GM18505 (cell line): ENCODE measurements around the gene CDCA4.
"Not testable (repeated sequence)": the region's sequence is repeated elsewhere in the genome, so short reads cannot be mapped to it uniquely, and the experiment has no call there.

Experiments
- ATAC-seq: cut with Tn5 transposase; IDR thresholded peaks from one replicate; pipeline ENCODE4 v1.9.1; 2021; ENCODE audit not compliant: unreplicated experiment
- POLR2A ChIP-seq: IDR thresholded peaks from 4 replicates; pipeline ENCODE4 v1.6.1; 2011; ENCODE audit warnings: borderline replicate concordance; ENCODE audit not compliant: insufficient read depth, insufficient read length; ENCODE audit errors: extremely low read depth

The CDCA4 gene

GRCh38 chr14:105020815-105021655 lies at the start of gene CDCA4:
CDCA4 (minus strand) TSS chr14:105021083; CDS start chr14:105011929, 9,154 bp downstream.
- peak; percentile 70 for ATAC-seq

GRCh38 chr14:105069871-105070759 lies 49.2 kb upstream of the CDCA4 start:
- no peak for ATAC-seq
- TF ChIP-seq POLR2A: peak; percentile 18

More at GRCh38 chr14:105020815-105021655, at the start of gene CDCA4:
- peak; percentile 83 for TF ChIP-seq POLR2A

GRCh38 chr14:105069522-105069870 lies 48.6 kb upstream of the CDCA4 start:
- TF ChIP-seq POLR2A: no peak
- no peak for ATAC-seq

GRCh38 chr14:105068818-105069217 lies 47.9 kb upstream of the CDCA4 start:
- no peak for ATAC-seq
- TF ChIP-seq POLR2A: no peak

GRCh38 chr14:105067969-105068301 lies 47.1 kb upstream of the CDCA4 start:
- no peak for ATAC-seq
- TF ChIP-seq POLR2A: no peak

GRCh38 chr14:105067140-105067968 lies 46.5 kb upstream of the CDCA4 start:
- ATAC-seq: no peak
- peak; percentile 53 for TF ChIP-seq POLR2A

GRCh38 chr14:105066240-105067071 lies 45.6 kb upstream of the CDCA4 start:
- no peak for ATAC-seq
- TF ChIP-seq POLR2A: no peak

- TF ChIP-seq POLR2A: peak; percentile 99
- ATAC-seq: peak; percentile 44
Measured at GRCh38 chr14:105065280-105066228, 44.7 kb upstream of the CDCA4 start, which contains the start of gene GPR132. GPR132 (minus strand) TSS chr14:105065430; CDS start chr14:105055420, 10,010 bp downstream.

- TF ChIP-seq POLR2A: no peak
- no peak for ATAC-seq
Measured at GRCh38 chr14:105064721-105065143, 43.8 kb upstream of the CDCA4 start.

- TF ChIP-seq POLR2A: no peak
- no peak for ATAC-seq
Measured at GRCh38 chr14:105064001-105064400, 43.1 kb upstream of the CDCA4 start.

GRCh38 chr14:105063506-105063905 lies 42.6 kb upstream of the CDCA4 start:
- ATAC-seq: not testable (repeated sequence)
- TF ChIP-seq POLR2A: peak; percentile 24

- ATAC-seq: no peak
- no peak for TF ChIP-seq POLR2A
Measured at GRCh38 chr14:105063056-105063455, 42.2 kb upstream of the CDCA4 start.

- no peak for ATAC-seq
- no peak for TF ChIP-seq POLR2A
Measured at GRCh38 chr14:105062048-105062433, 41.2 kb upstream of the CDCA4 start.
